HepG2 (cell line): ENCODE measurements around the gene TNN.

Source experiments
- BORCS8-MEF2B ChIP-seq: sonication (generic); formaldehyde crosslinking; IDR thresholded peaks from 2 replicates; pipeline ENCODE4 v1.8.0; 2022; ENCODE audit warnings: mild to moderate bottlenecking, missing genetic modification reagents
- CBFB ChIP-seq: sonication (generic); formaldehyde crosslinking; IDR thresholded peaks from 2 replicates; pipeline ENCODE4 v1.4.0; 2020; ENCODE audit warnings: missing genetic modification reagents
- ETV6 ChIP-seq: sonication (generic); formaldehyde crosslinking; conservative IDR thresholded peaks from 2 replicates; pipeline ENCODE4 v1.4.0; 2020; ENCODE audit warnings: missing genetic modification reagents
- EZH2 ChIP-seq: conservative IDR thresholded peaks from 2 replicates; pipeline ENCODE4 v1.6.1; 2012; ENCODE audit warnings: mild to moderate bottlenecking, low read depth, low read length, moderate library complexity
- NR3C1 ChIP-seq: sonication (generic); formaldehyde crosslinking; IDR thresholded peaks from 2 replicates; pipeline ENCODE4 v1.4.0; 2020; ENCODE audit warnings: missing genetic modification reagents
- POLR2A ChIP-seq, 2 experiments: IDR thresholded peaks; 2 replicates each; pipeline ENCODE4 v1.6.1; 2011; ENCODE audit warnings: low read depth in 2 of 2, low read length in 2 of 2, mild to moderate bottlenecking in 1 of 2, moderate library complexity in 1 of 2; ENCODE audit not compliant: insufficient read depth in 1 of 2
- ZNF274 ChIP-seq: sonication (generic); formaldehyde crosslinking; IDR thresholded peaks from 2 replicates; pipeline ENCODE4 v1.5.1; 2020; ENCODE audit warnings: mild to moderate bottlenecking, missing genetic modification reagents
- TF ChIP-seq, protein P1 (sequence below), 2 experiments: sonication (generic) in 1 of 2; formaldehyde crosslinking in 1 of 2; IDR thresholded peaks; 2 replicates each; pipeline versions ENCODE4 v1.4.0 to v1.6.1; 2018 to 2020; ENCODE audit warnings: missing genetic modification reagents in 2 of 2, borderline replicate concordance in 1 of 2, low read depth in 1 of 2, mild to moderate bottlenecking in 1 of 2, missing biosample characterization in 1 of 2
- TF ChIP-seq, protein P2 (sequence below): sonication (generic); formaldehyde crosslinking; IDR thresholded peaks from 2 replicates; pipeline ENCODE4 v1.5.0; 2020; ENCODE audit warnings: mild to moderate bottlenecking, missing genetic modification reagents, moderate library complexity

DNA sequence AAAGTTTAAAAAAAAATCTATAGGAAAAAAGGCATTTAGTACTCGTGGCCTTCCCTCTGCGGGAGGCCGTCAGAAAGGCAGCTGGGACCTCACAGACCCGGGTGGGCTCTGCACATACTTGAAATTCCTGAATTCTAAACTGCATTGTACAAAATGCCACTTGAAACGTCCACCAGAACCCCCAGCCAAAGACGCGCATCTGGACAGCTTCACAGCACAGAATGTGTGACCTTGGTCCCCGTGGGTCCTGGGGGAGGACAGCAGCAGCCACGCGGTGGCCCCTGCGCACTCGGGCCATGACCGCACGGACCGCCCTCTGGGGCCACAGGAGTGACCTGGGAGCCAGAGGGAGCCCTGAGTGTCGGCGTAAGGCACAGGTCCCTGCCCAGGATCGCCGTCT lies 23.8 kb upstream of the TNN start:
- no peak for TF ChIP-seq ETV6 (CRISPR knock-in tag)
- TF ChIP-seq CBFB (CRISPR knock-in tag) = no peak
- TF ChIP-seq, protein P1, sequence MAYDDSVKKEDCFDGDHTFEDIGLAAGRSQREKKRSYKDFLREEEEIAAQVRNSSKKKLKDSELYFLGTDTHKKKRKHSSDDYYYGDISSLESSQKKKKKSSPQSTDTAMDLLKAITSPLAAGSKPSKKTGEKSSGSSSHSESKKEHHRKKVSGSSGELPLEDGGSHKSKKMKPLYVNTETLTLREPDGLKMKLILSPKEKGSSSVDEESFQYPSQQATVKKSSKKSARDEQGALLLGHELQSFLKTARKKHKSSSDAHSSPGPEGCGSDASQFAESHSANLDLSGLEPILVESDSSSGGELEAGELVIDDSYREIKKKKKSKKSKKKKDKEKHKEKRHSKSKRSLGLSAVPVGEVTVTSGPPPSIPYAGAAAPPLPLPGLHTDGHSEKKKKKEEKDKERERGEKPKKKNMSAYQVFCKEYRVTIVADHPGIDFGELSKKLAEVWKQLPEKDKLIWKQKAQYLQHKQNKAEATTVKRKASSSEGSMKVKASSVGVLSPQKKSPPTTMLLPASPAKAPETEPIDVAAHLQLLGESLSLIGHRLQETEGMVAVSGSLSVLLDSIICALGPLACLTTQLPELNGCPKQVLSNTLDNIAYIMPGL (CRISPR knock-in tag; IDR thresholded peaks at IDR 0.05; ENCODE audit: borderline replicate concordance in 1 of 2, low read depth in 1 of 2) = no peak
- TF ChIP-seq, protein P2, sequence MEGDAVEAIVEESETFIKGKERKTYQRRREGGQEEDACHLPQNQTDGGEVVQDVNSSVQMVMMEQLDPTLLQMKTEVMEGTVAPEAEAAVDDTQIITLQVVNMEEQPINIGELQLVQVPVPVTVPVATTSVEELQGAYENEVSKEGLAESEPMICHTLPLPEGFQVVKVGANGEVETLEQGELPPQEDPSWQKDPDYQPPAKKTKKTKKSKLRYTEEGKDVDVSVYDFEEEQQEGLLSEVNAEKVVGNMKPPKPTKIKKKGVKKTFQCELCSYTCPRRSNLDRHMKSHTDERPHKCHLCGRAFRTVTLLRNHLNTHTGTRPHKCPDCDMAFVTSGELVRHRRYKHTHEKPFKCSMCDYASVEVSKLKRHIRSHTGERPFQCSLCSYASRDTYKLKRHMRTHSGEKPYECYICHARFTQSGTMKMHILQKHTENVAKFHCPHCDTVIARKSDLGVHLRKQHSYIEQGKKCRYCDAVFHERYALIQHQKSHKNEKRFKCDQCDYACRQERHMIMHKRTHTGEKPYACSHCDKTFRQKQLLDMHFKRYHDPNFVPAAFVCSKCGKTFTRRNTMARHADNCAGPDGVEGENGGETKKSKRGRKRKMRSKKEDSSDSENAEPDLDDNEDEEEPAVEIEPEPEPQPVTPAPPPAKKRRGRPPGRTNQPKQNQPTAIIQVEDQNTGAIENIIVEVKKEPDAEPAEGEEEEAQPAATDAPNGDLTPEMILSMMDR (CRISPR knock-in tag) = no peak
- no peak for TF ChIP-seq POLR2A (IDR thresholded peaks at IDR 0.05; ENCODE audit: insufficient read depth in 1 of 2, low read depth in 2 of 2, low read length in 2 of 2)
- TF ChIP-seq BORCS8-MEF2B (CRISPR knock-in tag) = no peak
- TF ChIP-seq ZNF274 (CRISPR knock-in tag) = no peak
- no peak for TF ChIP-seq NR3C1
- no peak for TF ChIP-seq EZH2
